GM23248 (cell line): ENCODE results near the gene IQGAP2. TPM values are rescaled to one million over a fixed set of nuclear protein-coding genes. Genes with fewer than 3 reads are reported as not detected.
A peak's percentile ranks its signal among the peaks of the same experiment; 100 is the strongest.

ENCODE experiments used
- DNase-seq: peaks from one replicate; pipeline ENCODE4 v3.0.0-alpha.2; 2015
- H2AFZ ChIP-seq: fragments of 200-600 bp; sonication (generic); 2 replicates; pipeline ENCODE4 v1.6.1; 2016; ENCODE audit warnings: antibody characterized with exemption
- H3F3A ChIP-seq: fragments of 200-600 bp; sonication (generic); 2 replicates; pipeline ENCODE4 v1.6.1; 2016; ENCODE audit warnings: mild to moderate bottlenecking, antibody characterized with exemption, mixed run types; ENCODE audit not compliant: insufficient read depth
- H3K27ac ChIP-seq: fragments of 200-600 bp; sonication (generic); 2 replicates; pipeline ENCODE4 v1.5.1; 2016; ENCODE audit warnings: mild to moderate bottlenecking
- H3K27me3 ChIP-seq: fragments of 200-600 bp; sonication (generic); replicated peaks from 2 replicates; pipeline ENCODE4 v1.6.1; 2016; ENCODE audit warnings: mild to moderate bottlenecking; ENCODE audit not compliant: insufficient read depth
- H3K36me3 ChIP-seq: fragments of 200-600 bp; sonication (generic); 2 replicates; pipeline ENCODE4 v1.6.1; 2016; ENCODE audit warnings: low read depth, mild to moderate bottlenecking
- H3K4me1 ChIP-seq: fragments of 200-600 bp; sonication (generic); 2 replicates; pipeline ENCODE4 v1.6.1; 2016; ENCODE audit warnings: mild to moderate bottlenecking; ENCODE audit not compliant: insufficient read depth
- H3K4me2 ChIP-seq: fragments of 200-600 bp; sonication (generic); one replicate; pipeline ENCODE4 v1.6.1; 2016; ENCODE audit warnings: mild to moderate bottlenecking; ENCODE audit not compliant: unreplicated experiment
- H3K4me3 ChIP-seq: fragments of 200-600 bp; sonication (generic); 2 replicates; pipeline ENCODE4 v1.5.1; 2016; ENCODE audit warnings: mild to moderate bottlenecking
- H3K79me2 ChIP-seq: fragments of 200-600 bp; sonication (generic); 2 replicates; pipeline ENCODE4 v1.6.1; 2016; ENCODE audit warnings: mild to moderate bottlenecking; ENCODE audit not compliant: insufficient read depth
- H3K9ac ChIP-seq: fragments of 200-600 bp; sonication (generic); 2 replicates; pipeline ENCODE4 v1.6.1; 2016; ENCODE audit warnings: mild to moderate bottlenecking
- H3K9me2 ChIP-seq: fragments of 200-600 bp; sonication (generic); 2 replicates; pipeline ENCODE4 v1.6.1; 2016; ENCODE audit warnings: mixed run types, mild to moderate bottlenecking, moderate library complexity; ENCODE audit not compliant: insufficient read depth
- H3K9me3 ChIP-seq: fragments of 200-600 bp; sonication (generic); one replicate; pipeline ENCODE4 v1.6.1; 2017; ENCODE audit warnings: low read depth
- H4K20me1 ChIP-seq: fragments of 200-600 bp; sonication (generic); 2 replicates; pipeline ENCODE4 v1.6.0; 2016; ENCODE audit not compliant: insufficient read depth
- EZH2 ChIP-seq: fragments of 200-600 bp; sonication (generic); IDR thresholded peaks from 2 replicates; pipeline ENCODE4 v1.6.1; 2018; ENCODE audit warnings: antibody characterized with exemption, mild to moderate bottlenecking; ENCODE audit not compliant: insufficient read depth, poor library complexity, severe bottlenecking
- EZH2phosphoT487 ChIP-seq: fragments of 200-600 bp; sonication (generic); IDR thresholded peaks from 2 replicates; pipeline ENCODE4 v1.6.1; 2018; ENCODE audit warnings: antibody characterized with exemption, moderate library complexity, mild to moderate bottlenecking, low read depth; ENCODE audit not compliant: insufficient read depth
- WGBS, 2 experiments: methylation state at CpG; one replicate each; pipeline ENCODE4 v1.1.6; 2015 to 2017; ENCODE audit warnings: low lambda C conversion rate in 2 of 2, low coverage in 1 of 2; ENCODE audit errors: missing lambda C conversion rate in 2 of 2; 5-methylcytosine and 5-hydroxymethylcytosine counted together
- in situ Hi-C: fragments of 300-500 bp; cut with MboI; formaldehyde crosslinking; loops from 2 replicates; pipeline ENCODE4 v1.15.0; 2020
- polyA plus RNA-seq: library from polyadenylated mRNA; unstranded; fragments of >200 nt; fragmentation: Nextera tagmentation; extraction: Ambion mirVana; gene quantifications from 2 replicates; pipeline ENCODE4 v1.2.1, GENCODE V29; 2016
- total RNA-seq: library from RNA; depleted of rRNA; stranded (reverse); fragments of >200 nt; shearing (Covaris generic); gene quantifications from 2 replicates; pipeline ENCODE4 v1.2.3, GENCODE V29; 2014

The IQGAP2 gene
- total and polyA plus RNA-seq, 2 experiments from 2014 or later, result 0.11 TPM; not detected in 1

DNA sequence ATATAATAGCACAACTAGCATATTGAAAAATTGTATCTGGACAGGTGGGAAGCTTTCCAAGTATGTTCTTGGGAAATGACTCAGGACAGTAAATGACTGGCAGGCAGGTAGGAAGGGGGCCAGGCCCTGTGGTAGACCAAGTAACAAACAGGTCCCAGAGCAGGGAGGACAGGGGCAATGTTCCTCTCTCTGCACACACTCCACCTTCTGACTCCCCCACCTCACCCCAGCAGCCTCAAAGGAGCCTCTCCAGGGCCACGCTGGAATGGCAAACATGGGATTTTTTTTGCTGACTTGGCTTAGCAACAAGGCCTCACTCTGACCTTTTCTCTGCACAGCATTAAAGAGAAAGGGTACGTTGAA lies 31.1 kb upstream of the IQGAP2 start:
- no peaks in the 10 kb centered on the region for H3K79me2 ChIP-seq
- no peak for TF ChIP-seq EZH2phosphoT487
- TF ChIP-seq EZH2, result no peak
- H3K27me3 ChIP-seq, result no peaks in the 10 kb centered on the region
- no peak overlapping the region for H3K27ac ChIP-seq
- in situ Hi-C loops, result no loop called here
- no peak for DNase-seq
- no peaks in the 10 kb centered on the region for H3K9me2 ChIP-seq
- H3K36me3 ChIP-seq, result no peaks in the 10 kb centered on the region
- H3K4me1 ChIP-seq, result no peaks in the 10 kb centered on the region
- no peak overlapping the region for H3K4me2 ChIP-seq
- H3K4me3 ChIP-seq, result no peak overlapping the region
- no peaks in the 10 kb centered on the region for H4K20me1 ChIP-seq
- no peak overlapping the region for H3K9ac ChIP-seq
- 11 to 17% methylated on average over 2 of the region's 2 CpGs for WGBS, 2 experiments
- no peaks in the 10 kb centered on the region for H3K9me3 ChIP-seq
- no peaks in the 10 kb centered on the region for H3F3A ChIP-seq
- H2AFZ ChIP-seq, result no peak overlapping the region

- Histone ChIP-seq H3K4me2 (no peak overlapping the region), H3K9ac (no peak overlapping the region)
- 34 to 37% methylated on average over 11 of the region's 11 CpGs for WGBS, 2 experiments
These were observed 30.6 kb upstream of the IQGAP2 start for GRCh38 chr5:76372323-76373054.

DNA sequence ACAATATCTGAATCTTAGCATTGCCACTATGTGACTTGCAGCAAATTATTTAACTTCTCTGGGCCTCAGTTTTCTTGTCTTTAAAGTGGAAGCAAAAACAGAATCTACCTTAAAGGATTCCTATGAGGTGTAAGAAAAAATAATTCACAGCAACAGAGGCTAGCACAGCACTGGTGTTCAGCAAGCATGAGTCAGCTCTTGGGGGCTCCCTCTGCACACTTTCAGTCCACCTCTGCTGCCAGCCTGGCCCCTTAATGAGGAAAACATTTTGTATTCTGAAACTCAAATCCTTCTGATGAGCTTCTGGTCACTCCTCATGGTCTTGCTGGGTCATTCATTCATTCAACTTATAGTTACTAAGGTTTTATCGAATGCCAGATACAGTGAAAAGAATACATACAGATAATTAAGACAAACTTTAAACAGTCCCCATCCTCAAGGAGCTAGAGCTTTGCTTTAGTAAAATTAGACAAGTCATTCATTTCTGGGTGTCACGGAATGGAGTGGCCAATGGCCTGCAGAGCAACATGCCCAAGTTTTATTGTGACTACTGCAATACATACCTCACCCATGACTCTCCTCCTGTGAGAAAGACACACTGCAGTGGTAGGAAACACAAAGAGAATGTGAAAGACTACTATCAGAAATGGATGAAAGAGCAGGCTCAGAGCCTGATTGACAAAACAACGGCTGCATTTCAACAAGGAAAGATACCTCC lies 26.8 kb upstream of the IQGAP2 start:
- 45% methylated on average over 3 of the region's 3 CpGs for WGBS, 2 experiments
- peak; percentile 32 for DNase-seq

More at GRCh38 chr5:76372323-76373054, 30.6 kb upstream of the IQGAP2 start:
- TF ChIP-seq EZH2phosphoT487 (no peak), EZH2 (no peak)
- Histone ChIP-seq H3F3A (no peaks in the 10 kb centered on the region), H3K27me3 (no peaks in the 10 kb centered on the region), H3K9me3 (no peaks in the 10 kb centered on the region), H3K36me3 (no peaks in the 10 kb centered on the region), H3K9me2 (no peaks in the 10 kb centered on the region), H3K79me2 (no peaks in the 10 kb centered on the region), H3K27ac (no peak overlapping the region), H3K4me1 (no peaks in the 10 kb centered on the region), H2AFZ (no peak overlapping the region), H3K4me3 (no peak overlapping the region), H4K20me1 (no peaks in the 10 kb centered on the region)
- in situ Hi-C loops, result no loop called here
- DNase-seq, result peak; percentile 92

DNA sequence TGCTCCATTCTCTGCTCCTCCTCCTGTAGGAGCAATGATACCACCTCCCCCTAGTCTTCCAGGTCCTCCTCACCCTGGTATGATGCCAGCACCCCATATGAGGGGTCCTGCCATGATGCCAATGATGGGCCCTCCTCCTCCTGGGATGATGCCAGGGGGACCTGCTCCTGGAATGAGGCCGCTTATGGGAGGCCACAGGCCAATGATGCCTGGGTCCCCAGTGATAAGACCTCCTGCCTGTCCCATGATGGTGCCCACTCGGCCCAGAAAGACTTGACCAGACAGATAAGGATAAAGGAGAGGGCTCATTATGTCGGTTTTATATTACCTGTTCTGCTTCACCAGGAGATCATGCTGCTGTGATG lies 26.2 kb upstream of the IQGAP2 start:
- H3K9me3 ChIP-seq, result no peaks in the 10 kb centered on the region
- no peak for TF ChIP-seq EZH2
- TF ChIP-seq EZH2phosphoT487, result no peak
- no peak overlapping the region for H3K9ac ChIP-seq
- DNase-seq, result no peak
- H4K20me1 ChIP-seq, result no peaks in the 10 kb centered on the region
- H3K4me1 ChIP-seq, result no peaks in the 10 kb centered on the region
- H3K4me3 ChIP-seq, result no peak overlapping the region
- H3F3A ChIP-seq, result no peaks in the 10 kb centered on the region
- H2AFZ ChIP-seq, result no peak overlapping the region
- no peaks in the 10 kb centered on the region for H3K36me3 ChIP-seq
- in situ Hi-C loops, result no loop called here
- H3K4me2 ChIP-seq, result no peak overlapping the region
- no peaks in the 10 kb centered on the region for H3K9me2 ChIP-seq
- H3K27ac ChIP-seq, result no peak overlapping the region
- H3K79me2 ChIP-seq, result no peaks in the 10 kb centered on the region
- H3K27me3 ChIP-seq, result no peaks in the 10 kb centered on the region; the same call in 1 of the 2 replicates
- 65% methylated on average over 3 of the region's 3 CpGs for WGBS, 2 experiments

More for the DNA sequence above, 26.8 kb upstream of the IQGAP2 start:
- no peak for TF ChIP-seq EZH2
- no peak for TF ChIP-seq EZH2phosphoT487
- H4K20me1 ChIP-seq, result no peaks in the 10 kb centered on the region
- H3K27ac ChIP-seq, result no peak overlapping the region
- no peaks in the 10 kb centered on the region for H3F3A ChIP-seq
- H2AFZ ChIP-seq, result no peak overlapping the region
- H3K4me2 ChIP-seq, result no peak overlapping the region
- in situ Hi-C loops, result no loop called here
- no peaks in the 10 kb centered on the region for H3K36me3 ChIP-seq
- no peaks in the 10 kb centered on the region for H3K9me2 ChIP-seq
- no peaks in the 10 kb centered on the region for H3K9me3 ChIP-seq
- H3K27me3 ChIP-seq, result no peaks in the 10 kb centered on the region; the same call in 1 of the 2 replicates
- no peak overlapping the region for H3K9ac ChIP-seq
- H3K4me1 ChIP-seq, result no peaks in the 10 kb centered on the region
- no peaks in the 10 kb centered on the region for H3K79me2 ChIP-seq
- no peak overlapping the region for H3K4me3 ChIP-seq
